ENCODE results near the gene EEFSEC. TPM values are rescaled to one million over a fixed set of nuclear protein-coding genes. Genes with fewer than 3 reads are reported as not detected.

Gene EEFSEC
- polyA plus RNA-seq, 1 donor (not counting 4 experiments of a cell fraction or from before 2014, with no cell fraction given), result 8.7 TPM

DNA sequence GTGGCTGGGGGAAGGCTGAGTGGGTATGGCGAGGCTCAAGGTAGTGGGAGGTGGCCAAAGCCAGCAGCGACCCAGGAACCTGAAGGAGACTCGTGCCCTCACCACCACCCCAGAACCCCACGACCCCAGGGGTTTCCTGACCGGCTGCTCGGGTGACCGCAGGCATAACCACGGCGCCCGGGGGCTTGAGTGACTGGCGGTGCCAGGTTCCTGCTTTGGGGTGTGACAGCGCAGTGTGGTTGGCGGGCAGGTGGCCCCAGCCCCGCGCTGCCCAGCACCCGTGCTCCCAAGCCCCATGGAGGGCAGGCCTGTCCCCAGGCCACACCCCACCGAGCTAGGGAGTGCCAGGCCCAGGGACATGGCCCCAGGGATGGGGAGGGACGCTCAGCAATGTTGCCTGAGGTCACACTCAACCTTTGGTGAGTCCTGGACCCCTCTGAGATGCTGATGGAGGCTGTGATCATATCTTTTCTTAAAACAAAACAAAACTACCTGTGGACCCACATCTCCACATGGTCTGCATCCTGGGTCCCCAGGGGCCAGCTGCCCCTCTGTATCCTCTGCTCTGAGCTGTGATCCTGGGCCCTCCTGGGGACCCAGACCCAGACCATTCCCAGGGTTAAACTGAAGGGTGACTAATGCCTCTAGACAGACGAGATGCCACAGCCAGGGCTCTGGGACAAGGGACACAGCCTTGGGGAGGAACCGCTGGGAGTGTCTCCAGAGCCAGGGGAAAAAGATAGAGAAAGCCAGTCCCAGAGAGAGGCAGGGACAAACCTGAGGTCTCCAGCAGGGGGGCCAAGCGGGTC lies 300.4 kb downstream of the EEFSEC start:
- H3K79me2 ChIP-seq (ENCODE audit: control insufficient read depth, insufficient read depth, low read length), result no peaks in the 10 kb centered on the region
- peaks cover 54% of the 10 kb centered on the region for H3K27me3 ChIP-seq (ENCODE audit: control insufficient read depth, extremely low read depth, insufficient read depth, low read length)
- H3K4me2 ChIP-seq (ENCODE audit: control insufficient read depth, extremely low read depth, insufficient read depth, low read depth, low read length), result no peak overlapping the region
- DNase-seq (ENCODE audit: low read depth, low spot score), result no peak
- FAIRE-seq, result no peak
- TF ChIP-seq, protein P1, sequence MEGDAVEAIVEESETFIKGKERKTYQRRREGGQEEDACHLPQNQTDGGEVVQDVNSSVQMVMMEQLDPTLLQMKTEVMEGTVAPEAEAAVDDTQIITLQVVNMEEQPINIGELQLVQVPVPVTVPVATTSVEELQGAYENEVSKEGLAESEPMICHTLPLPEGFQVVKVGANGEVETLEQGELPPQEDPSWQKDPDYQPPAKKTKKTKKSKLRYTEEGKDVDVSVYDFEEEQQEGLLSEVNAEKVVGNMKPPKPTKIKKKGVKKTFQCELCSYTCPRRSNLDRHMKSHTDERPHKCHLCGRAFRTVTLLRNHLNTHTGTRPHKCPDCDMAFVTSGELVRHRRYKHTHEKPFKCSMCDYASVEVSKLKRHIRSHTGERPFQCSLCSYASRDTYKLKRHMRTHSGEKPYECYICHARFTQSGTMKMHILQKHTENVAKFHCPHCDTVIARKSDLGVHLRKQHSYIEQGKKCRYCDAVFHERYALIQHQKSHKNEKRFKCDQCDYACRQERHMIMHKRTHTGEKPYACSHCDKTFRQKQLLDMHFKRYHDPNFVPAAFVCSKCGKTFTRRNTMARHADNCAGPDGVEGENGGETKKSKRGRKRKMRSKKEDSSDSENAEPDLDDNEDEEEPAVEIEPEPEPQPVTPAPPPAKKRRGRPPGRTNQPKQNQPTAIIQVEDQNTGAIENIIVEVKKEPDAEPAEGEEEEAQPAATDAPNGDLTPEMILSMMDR (optimal IDR thresholded peaks at IDR 0.05 in 1 of 3, IDR thresholded peaks at IDR 0.05 in 1 of 3, conservative IDR thresholded peaks at IDR 0.05 in 1 of 3; ENCODE audit: extremely low read depth in 1 of 3, insufficient read depth in 2 of 3, low read length in 3 of 3), result no peak
- no peak for TF ChIP-seq EZH2 (IDR thresholded peaks at IDR 0.05; ENCODE audit: low read length)
- H2AFZ ChIP-seq (ENCODE audit: control insufficient read depth, low read length), result no peak overlapping the region
- H3K36me3 ChIP-seq (ENCODE audit: control insufficient read depth in 2 of 2, extremely low read depth in 1 of 2, insufficient read depth in 2 of 2, low read length in 2 of 2), result no peaks in the 10 kb centered on the region
- H3K4me1 ChIP-seq (ENCODE audit: control insufficient read depth, extremely low read depth, insufficient read depth, low read length), result no peaks in the 10 kb centered on the region
- no peak overlapping the region for H3K4me3 ChIP-seq (ENCODE audit: control insufficient read depth in 2 of 3, extremely low read depth in 1 of 3, insufficient read depth in 2 of 3, low read depth in 1 of 3, low read length in 3 of 3)
- H3K9me3 ChIP-seq (ENCODE audit: control insufficient read depth, low read depth, low read length), result no peaks in the 10 kb centered on the region
- dilution Hi-C loops (cut with MboI; ENCODE audit: extremely low pct_ligation_motif_present, low sequenced_read_pairs), result no loop called here
- no peaks in the 10 kb centered on the region for H4K20me1 ChIP-seq (ENCODE audit: control insufficient read depth, extremely low read depth, insufficient read depth, low read length)
- H3K27ac ChIP-seq (ENCODE audit: control insufficient read depth, insufficient read depth, low read length), result no peak overlapping the region
- no peaks in the 10 kb centered on the region for H3K9me1 ChIP-seq (ENCODE audit: control insufficient read depth, extremely low read depth, insufficient read depth, low read length)
- no peak overlapping the region for H3K9ac ChIP-seq (ENCODE audit: control insufficient read depth, extremely low read depth, insufficient read depth, low read length)

DNA sequence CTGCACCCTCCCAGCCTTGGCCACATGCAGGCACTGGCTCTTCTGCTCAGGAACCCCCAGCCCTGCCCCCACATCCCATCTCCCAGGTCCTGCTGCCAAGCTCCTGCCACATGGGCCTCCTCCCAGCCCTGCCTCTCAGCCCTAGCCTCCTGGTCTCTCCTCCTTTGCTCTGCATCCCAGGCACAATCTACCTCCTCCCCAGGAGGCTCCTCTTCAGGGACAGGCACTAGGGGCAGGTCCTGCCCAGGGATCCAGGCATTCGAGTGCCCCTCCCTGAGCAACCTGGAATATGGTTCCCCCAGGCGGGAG lies 301.0 kb downstream of the EEFSEC start:
- no peak overlapping the region for H3K4me2 ChIP-seq (ENCODE audit: control insufficient read depth, extremely low read depth, insufficient read depth, low read depth, low read length)
- no peak overlapping the region for H3K9ac ChIP-seq (ENCODE audit: control insufficient read depth, extremely low read depth, insufficient read depth, low read length)
- H3K4me1 ChIP-seq (ENCODE audit: control insufficient read depth, extremely low read depth, insufficient read depth, low read length), result no peaks in the 10 kb centered on the region
- dilution Hi-C loops (cut with MboI; ENCODE audit: extremely low pct_ligation_motif_present, low sequenced_read_pairs), result no loop called here
- H3K4me3 ChIP-seq (ENCODE audit: control insufficient read depth in 2 of 3, extremely low read depth in 1 of 3, insufficient read depth in 2 of 3, low read depth in 1 of 3, low read length in 3 of 3), result no peak overlapping the region
- H3K79me2 ChIP-seq (ENCODE audit: control insufficient read depth, insufficient read depth, low read length), result no peaks in the 10 kb centered on the region
- H2AFZ ChIP-seq (ENCODE audit: control insufficient read depth, low read length), result no peak overlapping the region
- no peaks in the 10 kb centered on the region for H4K20me1 ChIP-seq (ENCODE audit: control insufficient read depth, extremely low read depth, insufficient read depth, low read length)
- FAIRE-seq (no peak), DNase-seq (ENCODE audit: low read depth, low spot score) (no peak)
- no peaks in the 10 kb centered on the region for H3K9me3 ChIP-seq (ENCODE audit: control insufficient read depth, low read depth, low read length)
- no peak for TF ChIP-seq EZH2 (IDR thresholded peaks at IDR 0.05; ENCODE audit: low read length)
- TF ChIP-seq, protein P1 (optimal IDR thresholded peaks at IDR 0.05 in 1 of 3, IDR thresholded peaks at IDR 0.05 in 1 of 3, conservative IDR thresholded peaks at IDR 0.05 in 1 of 3; ENCODE audit: extremely low read depth in 1 of 3, insufficient read depth in 2 of 3, low read length in 3 of 3), result no peak
- no peak overlapping the region for H3K27ac ChIP-seq (ENCODE audit: control insufficient read depth, insufficient read depth, low read length)
- no peaks in the 10 kb centered on the region for H3K36me3 ChIP-seq (ENCODE audit: control insufficient read depth in 2 of 2, extremely low read depth in 1 of 2, insufficient read depth in 2 of 2, low read length in 2 of 2)
- H3K27me3 ChIP-seq (ENCODE audit: control insufficient read depth, extremely low read depth, insufficient read depth, low read length), result peaks cover 56% of the 10 kb centered on the region
- H3K9me1 ChIP-seq (ENCODE audit: control insufficient read depth, extremely low read depth, insufficient read depth, low read length), result no peaks in the 10 kb centered on the region
